NCI-H748 (cell line): ENCODE measurements around the gene CRIM1.

ENCODE experiments used
- DNase-seq: peaks from one replicate; lab custom pipeline; 2025; ENCODE audit not compliant: unreplicated experiment; lab: John Stamatoyannopoulos, UW

CRIM1 gene

GRCh38 chr2:36371070-36371874 lies 15.7 kb downstream of the CRIM1 start:
- no peak for DNase-seq

DNA sequence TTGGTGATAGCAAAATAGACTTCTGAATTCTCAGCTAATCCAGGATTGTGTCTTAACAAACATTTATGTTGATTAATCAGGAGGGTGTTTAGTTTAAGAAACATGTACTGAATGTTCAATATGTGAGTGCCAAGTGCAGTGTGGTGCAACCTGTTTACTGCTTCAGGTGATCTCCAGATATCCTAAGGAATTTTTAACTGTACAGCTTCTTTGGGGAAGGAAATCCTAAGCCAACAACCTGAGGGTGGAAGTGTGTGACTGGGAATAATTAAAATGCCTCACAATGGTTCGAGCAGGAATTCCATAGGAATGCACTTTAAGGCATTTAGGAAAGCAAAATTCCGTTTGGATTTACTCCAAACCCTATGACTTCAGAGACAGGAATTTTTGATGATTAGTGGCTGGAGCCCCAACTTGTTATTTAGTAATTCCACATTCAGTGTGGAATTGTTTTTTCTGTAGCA lies 16.4 kb downstream of the CRIM1 start:
- DNase-seq, result no peak

GRCh38 chr2:36373149-36373926 lies 17.8 kb downstream of the CRIM1 start:
- no peak for DNase-seq

- DNase-seq, result no peak
Measured at GRCh38 chr2:36374585-36374984, 19.0 kb downstream of the CRIM1 start.

GRCh38 chr2:36376319-36376765 lies 20.8 kb downstream of the CRIM1 start:
- DNase-seq, result peak; percentile 42

GRCh38 chr2:36376992-36377738 lies 21.6 kb downstream of the CRIM1 start:
- DNase-seq, result no peak

GRCh38 chr2:36379710-36380448 lies 24.3 kb downstream of the CRIM1 start:
- no peak for DNase-seq

GRCh38 chr2:36380624-36381481 lies 25.3 kb downstream of the CRIM1 start:
- DNase-seq, result no peak

DNA sequence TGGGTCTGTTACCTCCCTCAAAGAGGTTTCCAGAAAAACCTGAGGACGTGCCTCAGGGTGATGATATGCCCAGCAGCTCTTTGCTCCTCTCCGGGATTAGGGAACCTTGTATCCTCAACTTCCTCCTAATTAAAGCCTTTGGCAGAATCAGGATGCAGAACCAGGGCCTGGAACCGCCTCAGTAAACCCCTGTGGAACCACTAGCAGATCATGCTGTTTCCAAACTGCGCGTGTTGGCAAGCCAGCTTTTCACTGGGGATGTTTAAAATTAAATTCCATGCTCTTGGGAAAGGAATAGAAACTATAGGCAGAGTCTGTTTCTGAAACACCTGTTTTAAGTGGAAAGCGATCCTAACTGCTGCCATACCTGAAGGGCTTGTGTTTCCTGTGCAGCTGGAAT lies 26.4 kb downstream of the CRIM1 start:
- DNase-seq, result no peak

- DNase-seq, result no peak
Measured at GRCh38 chr2:36382472-36382871, 26.9 kb downstream of the CRIM1 start.

- no peak for DNase-seq
Measured at GRCh38 chr2:36383726-36384125, 28.1 kb downstream of the CRIM1 start.

DNA sequence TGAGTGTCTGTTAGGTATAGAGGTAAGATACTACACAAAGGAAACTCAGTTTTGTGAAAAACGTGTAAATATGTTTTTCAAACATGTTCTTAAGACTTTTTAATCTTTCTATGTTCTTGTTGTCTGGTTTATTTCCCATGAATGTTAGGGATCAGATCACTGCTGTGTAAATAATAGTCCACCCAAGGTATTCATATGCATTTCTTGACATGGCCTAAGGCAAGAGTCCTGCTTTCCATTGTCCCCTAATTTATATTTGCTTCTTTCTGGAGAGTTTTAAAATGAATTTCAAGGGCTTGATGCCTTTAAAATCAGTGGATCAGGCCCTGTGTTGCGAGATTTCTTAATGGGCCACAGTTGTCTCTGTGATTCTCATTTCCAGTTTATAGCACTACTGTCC lies 28.9 kb downstream of the CRIM1 start:
- DNase-seq, result no peak

- DNase-seq, result no peak
Measured at GRCh38 chr2:36385603-36386002, 30.0 kb downstream of the CRIM1 start.

DNA sequence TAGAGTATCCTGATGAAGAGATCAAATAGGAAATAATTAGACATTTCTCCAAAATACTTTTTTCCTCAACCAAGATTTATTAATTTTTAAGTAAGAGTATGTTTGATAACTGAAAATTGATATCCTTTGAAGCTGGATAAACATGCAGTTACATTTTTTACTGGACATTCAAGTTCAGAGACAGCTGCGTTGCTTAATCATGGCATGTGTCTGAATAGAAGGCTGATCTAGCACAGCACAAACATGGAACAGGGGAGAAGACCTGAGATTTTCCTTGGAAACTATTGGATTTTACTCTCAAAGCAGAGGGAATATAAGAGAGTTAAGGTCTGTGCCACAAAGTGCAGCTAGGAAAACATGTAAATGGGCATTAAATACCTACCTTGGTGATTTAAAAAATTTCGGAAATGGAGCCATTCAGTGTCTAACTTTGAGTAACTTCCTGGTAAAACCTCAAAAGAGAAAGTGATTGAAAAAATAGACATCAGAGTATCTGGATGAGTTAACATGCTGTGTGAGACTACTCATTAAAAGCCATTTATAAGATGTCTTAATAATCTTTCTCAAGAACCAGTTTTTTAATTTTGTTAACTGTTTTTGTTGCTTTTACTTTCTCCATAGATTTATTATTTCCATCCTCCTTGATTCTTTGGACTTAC lies 31.8 kb downstream of the CRIM1 start:
- DNase-seq, result no peak

GRCh38 chr2:36388472-36388871 lies 32.9 kb downstream of the CRIM1 start:
- no peak for DNase-seq

- DNase-seq, result no peak
Measured at GRCh38 chr2:36389091-36389564, 33.5 kb downstream of the CRIM1 start.

DNA sequence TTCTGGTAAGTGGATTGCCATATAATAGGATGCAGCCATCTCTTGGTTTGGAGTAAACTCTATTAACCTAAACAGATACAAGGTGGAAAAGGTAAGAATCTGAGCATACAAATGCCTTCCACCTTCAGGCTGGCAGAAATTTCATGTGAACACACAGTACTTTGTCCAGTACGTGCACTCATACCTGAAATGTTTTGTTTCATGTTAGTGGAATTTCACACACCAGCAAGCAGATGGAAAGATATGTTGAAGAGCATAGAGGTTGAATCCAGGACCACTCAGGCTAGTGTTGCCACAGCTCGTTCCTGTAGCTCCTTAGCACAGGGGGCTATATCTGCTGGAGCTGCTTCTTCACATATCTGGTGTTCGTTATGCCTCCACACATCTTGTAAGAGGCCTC lies 34.0 kb downstream of the CRIM1 start:
- DNase-seq, result no peak

GRCh38 chr2:36392571-36393255 lies 37.1 kb downstream of the CRIM1 start:
- no peak for DNase-seq
